WTC11 (cell line): ENCODE data around the gene TNRC6C. TPM values are rescaled to one million over a fixed set of nuclear protein-coding genes. Genes with fewer than 3 reads are reported as not detected.

Experiments
- ATAC-seq: fragments of 200-7000 bp; cut with Tn5 transposase; 2 replicates; pipeline ENCODE4 v1.10.0; 2021; ENCODE audit warnings: mild to moderate bottlenecking, moderate library complexity
- CTCF ChIA-PET: fragments of 300-600 bp; sonication (Branson Sonifier 250); formaldehyde crosslinking; loops from one replicate; lab custom pipeline; 2021; ENCODE audit warnings: antibody characterized with exemption; lab: Charles Lee
- POLR2A ChIA-PET: fragments of 350-600 bp; sonication (Branson Sonifier 250); formaldehyde crosslinking; loops from one replicate; lab custom pipeline; 2021; ENCODE audit warnings: antibody characterized with exemption; lab: Charles Lee
- DNase-seq: peaks from one replicate; pipeline ENCODE4 v3.0.0; 2021; ENCODE audit warnings: low spot score
- H3K27ac Mint-ChIP-seq: 2 replicates; pipeline ENCODE4 v1.8.0; 2021; ENCODE audit warnings: mixed read lengths
- H3K27me3 Mint-ChIP-seq: 2 replicates; pipeline ENCODE4 v1.8.0; 2021; ENCODE audit warnings: low read depth, mild to moderate bottlenecking, moderate library complexity, mixed read lengths
- H3K36me3 Mint-ChIP-seq: 2 replicates; pipeline ENCODE4 v1.8.0; 2021; ENCODE audit warnings: mixed read lengths
- H3K4me1 Mint-ChIP-seq: 2 replicates; pipeline ENCODE4 v1.8.0; 2022; ENCODE audit warnings: mixed read lengths
- H3K4me3 Mint-ChIP-seq: 2 replicates; pipeline ENCODE4 v1.8.0; 2021; ENCODE audit warnings: mild to moderate bottlenecking, moderate library complexity, mixed read lengths
- H3K9me3 Mint-ChIP-seq: 2 replicates; pipeline ENCODE4 v1.8.0; 2021; ENCODE audit warnings: mixed read lengths
- ARID4B ChIP-seq: sonication (generic); formaldehyde crosslinking; IDR thresholded peaks from 2 replicates; pipeline ENCODE4 v1.8.0; 2023; ENCODE audit warnings: missing genetic modification reagents, mild to moderate bottlenecking, borderline replicate concordance
- CTCF ChIP-seq: fragments of 200-600 bp; IDR thresholded peaks from 2 replicates; pipeline ENCODE4 v1.8.0; 2022; ENCODE audit warnings: antibody characterized with exemption
- EMX1 ChIP-seq: fragments of 250-450 bp; sonication (Bioruptor Pico); IDR thresholded peaks from 2 replicates; pipeline ENCODE4 v1.8.0; 2021; ENCODE audit warnings: mild to moderate bottlenecking
- ESRRA ChIP-seq: sonication (generic); formaldehyde crosslinking; IDR thresholded peaks from 2 replicates; pipeline ENCODE4 v1.8.1; 2022; ENCODE audit warnings: mild to moderate bottlenecking, missing genetic modification reagents, borderline replicate concordance
- HMGXB4 ChIP-seq: sonication (generic); formaldehyde crosslinking; IDR thresholded peaks from 2 replicates; pipeline ENCODE4 v1.8.1; 2023; ENCODE audit warnings: mild to moderate bottlenecking, moderate library complexity, missing genetic modification reagents
- NR1H2 ChIP-seq: sonication (generic); formaldehyde crosslinking; IDR thresholded peaks from 2 replicates; pipeline ENCODE4 v1.9.0; 2021; ENCODE audit warnings: mild to moderate bottlenecking, moderate library complexity, missing genetic modification reagents
- NR2C2 ChIP-seq: sonication (generic); formaldehyde crosslinking; IDR thresholded peaks from 2 replicates; pipeline ENCODE4 v1.8.0; 2022; ENCODE audit warnings: mild to moderate bottlenecking, missing genetic modification reagents
- SMAD3 ChIP-seq: sonication (generic); formaldehyde crosslinking; IDR thresholded peaks from 2 replicates; pipeline ENCODE4 v1.8.0; 2022; ENCODE audit warnings: missing genetic modification reagents, mild to moderate bottlenecking, borderline replicate concordance
- STAT6 ChIP-seq: sonication (generic); formaldehyde crosslinking; conservative IDR thresholded peaks from 2 replicates; pipeline ENCODE4 v1.8.1; 2023; ENCODE audit warnings: mild to moderate bottlenecking, low read depth, missing genetic modification reagents, moderate library complexity
- TCF7 ChIP-seq: sonication (generic); formaldehyde crosslinking; IDR thresholded peaks from 2 replicates; pipeline ENCODE4 v1.8.0; 2022; ENCODE audit warnings: mild to moderate bottlenecking, low read depth, missing genetic modification reagents, moderate library complexity
- TEAD1 ChIP-seq: sonication (generic); formaldehyde crosslinking; IDR thresholded peaks from 2 replicates; pipeline ENCODE4 v1.8.0; 2022; ENCODE audit warnings: mild to moderate bottlenecking, missing genetic modification reagents
- TEAD4 ChIP-seq: sonication (generic); formaldehyde crosslinking; IDR thresholded peaks from 2 replicates; pipeline ENCODE4 v1.8.0; 2022; ENCODE audit warnings: mild to moderate bottlenecking, missing genetic modification reagents
- USF1 ChIP-seq: sonication (generic); formaldehyde crosslinking; IDR thresholded peaks from 2 replicates; pipeline ENCODE4 v1.8.0; 2022; ENCODE audit warnings: mild to moderate bottlenecking, missing genetic modification reagents
- ZBTB21 ChIP-seq: sonication (generic); formaldehyde crosslinking; IDR thresholded peaks from 2 replicates; pipeline ENCODE4 v1.8.1; 2023; ENCODE audit warnings: mild to moderate bottlenecking, missing genetic modification reagents, borderline replicate concordance
- ZNF263 ChIP-seq: sonication (generic); formaldehyde crosslinking; IDR thresholded peaks from 2 replicates; pipeline ENCODE4 v1.8.1; 2022; ENCODE audit warnings: low read depth, mild to moderate bottlenecking, moderate library complexity, missing genetic modification reagents
- ZNF281 ChIP-seq: sonication (generic); formaldehyde crosslinking; IDR thresholded peaks from 2 replicates; pipeline ENCODE4 v1.8.0; 2023; ENCODE audit warnings: mild to moderate bottlenecking, missing genetic modification reagents
- total RNA-seq: library from RNA; stranded (reverse); gene quantifications from 3 replicates; pipeline ENCODE4 v1.2.3, GENCODE V29; 2021
- TF ChIP-seq, protein P1 (sequence below): sonication (generic); formaldehyde crosslinking; IDR thresholded peaks from 2 replicates; pipeline ENCODE4 v1.8.0; 2023; ENCODE audit warnings: missing genetic modification reagents

The TNRC6C gene
- total RNA-seq, 1 experiment from 2014 or later, result 52.3 TPM

GRCh38 chr17:78109489-78109761, 150.9 kb downstream of the TNRC6C start:
- TF ChIP-seq ZBTB21 (CRISPR knock-in tag) (no peak), ZNF263 (CRISPR knock-in tag) (no peak), EMX1 (CRISPR knock-in tag) (no peak), TEAD4 (CRISPR knock-in tag) (no peak), USF1 (no peak), SMAD3 (CRISPR knock-in tag) (no peak)
- DNase-seq, result no peak
- CTCF ChIA-PET, result interaction anchor here (1.1 to 1.5 kb wide), 3 partner anchors 29 to 217 kb away, joined by 3 to 4 read pairs (median 3); no protein-coding TSS in a partner anchor
- H3K27ac Mint-ChIP-seq, result no peak overlapping the region
- no peak overlapping the region for H3K4me3 Mint-ChIP-seq
- H3K4me1 Mint-ChIP-seq, result peaks cover 11% of the 10 kb centered on the region
- no peaks in the 10 kb centered on the region for H3K27me3 Mint-ChIP-seq
- peaks cover 8% of the 10 kb centered on the region for H3K36me3 Mint-ChIP-seq
- H3K9me3 Mint-ChIP-seq, result no peaks in the 10 kb centered on the region
- POLR2A ChIA-PET, result no interaction called here
- ATAC-seq, result no peak

DNA sequence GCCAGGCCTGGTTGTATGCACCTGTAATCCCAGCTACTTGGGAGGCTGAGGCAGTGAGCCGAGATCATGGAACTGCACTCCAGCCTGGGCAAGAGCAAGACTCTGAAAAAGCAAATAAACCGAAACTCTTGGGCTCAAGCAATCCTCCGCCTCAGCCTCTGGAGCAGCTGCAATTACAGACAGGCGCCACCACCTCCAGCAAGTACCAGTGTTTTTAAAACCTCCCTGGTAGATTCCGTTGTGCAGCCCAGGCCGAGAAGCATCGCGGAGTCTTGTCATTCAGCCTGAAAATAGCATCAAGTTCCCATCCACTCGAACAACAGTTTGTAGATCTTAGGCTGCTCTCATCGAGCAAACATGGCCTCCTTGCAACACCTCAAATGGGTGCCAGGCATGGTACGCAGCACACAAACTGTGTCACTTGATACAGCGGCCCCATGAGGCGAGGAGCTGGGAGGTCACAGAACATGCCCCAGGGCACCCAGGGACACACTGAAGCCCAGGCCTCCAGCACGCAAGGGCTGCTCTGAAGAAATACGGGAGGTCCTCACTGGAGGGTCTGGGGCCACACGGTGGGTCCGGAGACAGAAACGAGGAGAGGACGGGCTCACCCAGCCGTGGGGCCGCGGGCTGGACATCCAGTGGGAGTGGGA, 152.0 kb downstream of the TNRC6C start:
- CTCF ChIA-PET, result interaction anchor here (0.7 to 4.2 kb wide), 5 partner anchors 9 to 218 kb away, joined by 3 to 24 read pairs (median 3); no protein-coding TSS in a partner anchor
- DNase-seq (no peak), ATAC-seq (no peak)
- no peaks in the 10 kb centered on the region for H3K27me3 Mint-ChIP-seq
- H3K27ac Mint-ChIP-seq, result peak overlapping the region; percentile 93
- no peak overlapping the region for H3K4me3 Mint-ChIP-seq
- POLR2A ChIA-PET, result no interaction called here
- H3K4me1 Mint-ChIP-seq, result peaks cover 6% of the 10 kb centered on the region
- no peaks in the 10 kb centered on the region for H3K9me3 Mint-ChIP-seq
- peaks cover 8% of the 10 kb centered on the region for H3K36me3 Mint-ChIP-seq
- TF ChIP-seq STAT6 (CRISPR knock-in tag) (no peak), NR1H2 (CRISPR knock-in tag) (no peak), ZNF281 (no peak), NR2C2 (no peak), TEAD1 (no peak), CTCF (no peak), USF1 (no peak), HMGXB4 (CRISPR knock-in tag) (no peak), TCF7 (CRISPR knock-in tag) (no peak), ESRRA (CRISPR knock-in tag) (no peak), ARID4B (CRISPR knock-in tag) (no peak), SMAD3 (CRISPR knock-in tag) (no peak)
- TF ChIP-seq, protein P1, sequence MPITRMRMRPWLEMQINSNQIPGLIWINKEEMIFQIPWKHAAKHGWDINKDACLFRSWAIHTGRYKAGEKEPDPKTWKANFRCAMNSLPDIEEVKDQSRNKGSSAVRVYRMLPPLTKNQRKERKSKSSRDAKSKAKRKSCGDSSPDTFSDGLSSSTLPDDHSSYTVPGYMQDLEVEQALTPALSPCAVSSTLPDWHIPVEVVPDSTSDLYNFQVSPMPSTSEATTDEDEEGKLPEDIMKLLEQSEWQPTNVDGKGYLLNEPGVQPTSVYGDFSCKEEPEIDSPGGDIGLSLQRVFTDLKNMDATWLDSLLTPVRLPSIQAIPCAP, result no peak
